C4-2B (cell line): ENCODE data around the gene RAB7B.

Experiments
- H3K27ac ChIP-seq: fragments of 450-650 bp; 2 replicates; pipeline ENCODE4 v1.5.1; 2017
- CTCF ChIP-seq: fragments of 450-650 bp; conservative IDR thresholded peaks from 2 replicates; pipeline ENCODE4 v1.5.1; 2017; ENCODE audit warnings: mild to moderate bottlenecking
- ZFX ChIP-seq: fragments of 450-650 bp; IDR thresholded peaks from 2 replicates; pipeline ENCODE4 v1.6.1; 2017

RAB7B gene

GRCh38 chr1:205991237-205991636 is 12.0 kb downstream of the RAB7B start:
- TF ChIP-seq CTCF (no peak), ZFX (no peak)
- no peak overlapping the region for H3K27ac ChIP-seq

GRCh38 chr1:205990226-205990625 is 13.0 kb downstream of the RAB7B start:
- H3K27ac ChIP-seq: no peak overlapping the region
- no peak for TF ChIP-seq ZFX
- TF ChIP-seq CTCF: no peak

- no peak for TF ChIP-seq ZFX
- no peak for TF ChIP-seq CTCF
- H3K27ac ChIP-seq: no peak overlapping the region
Observed at GRCh38 chr1:205989786-205990185, 13.4 kb downstream of the RAB7B start.

- no peak for TF ChIP-seq CTCF
- no peak for TF ChIP-seq ZFX
Observed at GRCh38 chr1:205988585-205988995, 14.6 kb downstream of the RAB7B start.

GRCh38 chr1:205986861-205987260 is 16.3 kb downstream of the RAB7B start:
- H3K27ac ChIP-seq: no peak overlapping the region
- TF ChIP-seq CTCF (no peak), ZFX (no peak)

More at GRCh38 chr1:205988585-205988995, 14.6 kb downstream of the RAB7B start:
- H3K27ac ChIP-seq: no peak overlapping the region

GRCh38 chr1:205986292-205986691 is 16.9 kb downstream of the RAB7B start:
- H3K27ac ChIP-seq: no peak overlapping the region
- no peak for TF ChIP-seq CTCF
- TF ChIP-seq ZFX: no peak

- TF ChIP-seq ZFX (no peak), CTCF (no peak)
- no peak overlapping the region for H3K27ac ChIP-seq
Observed at GRCh38 chr1:205985330-205986005, 17.7 kb downstream of the RAB7B start.
